Urothelium cell line (cell line): ENCODE results near the gene SERINC3.
"Not testable (repeated sequence)": the region's sequence is repeated elsewhere in the genome, so short reads cannot be mapped to it uniquely, and the experiment has no call there.

Experiments
- DNase-seq: peaks from one replicate; pipeline ENCODE4 v3.0.0; 2011; ENCODE audit warnings: low spot score, mixed read lengths
- FAIRE-seq: peaks from 2 replicates; lab custom pipeline; 2011; peaks lifted over from hg19 to GRCh38; lab: Jason Lieb, UNC

SERINC3 gene

DNA sequence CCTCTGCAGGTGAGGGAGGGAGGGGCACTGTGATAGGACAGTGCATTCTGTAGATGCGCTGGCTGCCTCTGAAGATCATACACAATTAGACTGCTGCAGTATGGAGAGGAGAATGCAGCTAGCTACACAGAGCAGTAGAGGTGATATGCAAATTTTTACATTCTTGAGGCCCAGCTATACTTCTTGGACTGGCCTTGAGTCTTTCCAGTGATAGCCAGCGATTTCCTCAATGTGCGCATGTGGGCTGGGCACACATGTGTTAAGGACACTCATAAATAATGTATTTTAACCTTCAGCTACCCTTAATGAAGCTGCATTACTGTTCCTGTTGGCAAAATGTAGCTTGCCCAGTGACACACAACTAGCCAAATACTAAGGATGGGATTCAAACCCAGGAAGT is 27.2 kb downstream of the SERINC3 start:
- FAIRE-seq, result no peak
- no peak for DNase-seq

DNA sequence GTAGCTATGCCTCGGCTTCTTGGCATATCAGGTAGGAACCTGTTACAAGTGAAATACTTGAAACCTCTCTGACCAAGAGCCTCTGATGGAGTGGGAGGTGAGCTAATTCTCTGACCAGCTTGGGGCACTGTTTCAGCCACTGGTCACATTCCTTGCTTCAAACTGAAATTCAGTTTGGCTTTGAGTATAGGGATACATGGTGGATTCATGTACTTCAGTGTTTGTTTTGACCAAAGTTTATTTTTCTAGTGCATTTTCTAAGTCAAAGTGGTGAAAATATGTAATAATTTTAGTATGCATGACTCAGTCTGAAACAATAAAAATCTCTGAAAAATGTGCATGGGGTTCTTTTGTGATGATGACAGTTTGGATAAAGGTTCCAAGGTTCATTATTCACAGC is 27.6 kb downstream of the SERINC3 start:
- FAIRE-seq (no peak), DNase-seq (no peak)

DNA sequence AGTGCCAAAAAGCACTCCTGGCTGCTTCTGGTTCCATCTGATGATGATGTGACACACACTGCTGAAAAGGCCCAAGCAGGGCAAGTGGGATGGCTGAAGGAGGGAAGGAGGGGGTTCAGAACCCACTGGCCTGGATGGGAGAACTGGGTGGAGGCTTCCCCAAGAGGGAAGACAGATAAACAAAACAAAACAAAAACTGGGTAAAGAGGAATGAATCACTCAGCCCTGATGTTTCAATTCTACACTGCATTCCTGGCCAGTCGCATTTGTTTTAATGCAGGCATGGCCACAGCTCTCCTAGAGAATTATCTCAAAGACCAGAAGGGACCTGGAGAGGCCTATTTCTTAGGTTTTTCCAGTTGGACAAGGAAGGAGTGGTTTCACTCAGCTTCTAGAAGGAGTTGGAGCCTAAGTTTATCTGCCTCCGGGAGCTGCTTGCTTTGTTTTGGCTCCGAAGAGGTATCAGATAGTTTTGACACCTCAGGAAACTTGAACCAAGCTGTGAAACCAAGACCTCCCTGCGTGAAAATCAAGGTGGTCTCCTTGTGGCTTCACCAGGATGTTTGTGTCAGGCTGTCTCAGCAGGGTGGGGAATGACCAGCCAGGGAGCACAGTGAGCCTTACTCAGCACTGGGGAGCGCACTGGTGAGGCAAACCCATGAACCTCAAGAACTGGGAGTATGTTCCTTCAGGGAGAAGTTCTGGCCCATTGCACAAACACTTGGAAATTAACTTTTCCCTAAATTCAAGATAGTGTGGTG is 30.1 kb downstream of the SERINC3 start:
- DNase-seq, result no peak
- no peak for FAIRE-seq

DNA sequence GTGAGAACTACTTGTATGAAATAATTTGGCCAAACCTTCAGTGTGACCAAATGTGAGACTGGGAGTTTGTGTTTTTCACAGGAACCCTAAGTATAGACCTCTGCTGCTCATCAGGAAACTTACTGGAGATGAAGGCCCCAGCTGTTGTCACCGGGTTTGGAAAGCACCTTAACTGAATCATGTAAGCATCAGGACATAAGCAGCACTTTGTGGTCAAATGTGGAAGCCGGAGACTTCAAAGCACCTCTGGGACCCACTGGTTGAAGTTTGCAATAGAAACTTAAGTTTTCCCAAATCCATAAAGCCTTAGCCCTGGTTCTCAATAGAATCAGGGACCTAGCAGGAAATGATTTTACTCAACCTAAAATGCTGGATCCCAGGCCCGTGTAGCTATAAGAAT is 31.9 kb downstream of the SERINC3 start:
- no peak for DNase-seq
- no peak for FAIRE-seq

DNA sequence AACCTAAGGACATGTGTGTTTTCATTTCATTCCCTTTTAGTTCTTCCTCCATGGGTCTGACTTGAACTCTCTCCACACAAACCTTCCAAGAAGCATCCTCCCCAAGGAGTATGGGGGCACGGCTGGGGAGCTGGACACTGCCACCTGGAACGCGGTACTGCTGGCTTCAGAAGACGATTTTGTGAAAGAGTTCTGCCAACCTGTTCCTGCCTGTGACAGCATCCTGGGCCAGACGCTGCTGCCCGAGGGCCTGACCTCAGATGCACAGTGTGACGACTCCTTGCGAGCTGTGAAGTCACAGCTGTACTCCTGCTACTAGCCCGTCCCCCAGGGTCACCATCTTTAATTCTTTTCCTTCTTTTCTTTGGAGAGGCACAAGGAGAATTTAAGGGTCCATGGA is 32.6 kb downstream of the SERINC3 start:
- FAIRE-seq (no peak), DNase-seq (no peak)

DNA sequence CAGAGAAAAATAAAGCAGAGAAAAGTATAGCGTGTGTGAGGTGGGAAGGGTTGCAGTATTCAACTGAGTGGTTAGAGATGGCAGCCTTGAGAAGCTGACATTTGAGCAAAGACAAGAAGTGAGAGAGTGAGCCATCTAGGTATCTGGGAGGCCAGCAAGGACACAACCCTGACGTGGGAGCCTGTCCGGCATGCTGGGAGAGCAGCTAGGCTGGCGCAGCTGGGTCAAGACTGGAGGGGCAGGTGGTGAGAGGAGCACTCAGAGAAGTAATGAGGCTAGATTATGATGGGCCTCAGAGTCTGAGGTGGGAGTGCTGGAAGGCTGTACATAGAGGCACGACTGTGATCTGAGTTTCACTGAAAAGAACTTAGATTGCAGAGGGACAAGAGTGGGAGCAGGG is 33.3 kb downstream of the SERINC3 start:
- DNase-seq (no peak), FAIRE-seq (no peak)

DNA sequence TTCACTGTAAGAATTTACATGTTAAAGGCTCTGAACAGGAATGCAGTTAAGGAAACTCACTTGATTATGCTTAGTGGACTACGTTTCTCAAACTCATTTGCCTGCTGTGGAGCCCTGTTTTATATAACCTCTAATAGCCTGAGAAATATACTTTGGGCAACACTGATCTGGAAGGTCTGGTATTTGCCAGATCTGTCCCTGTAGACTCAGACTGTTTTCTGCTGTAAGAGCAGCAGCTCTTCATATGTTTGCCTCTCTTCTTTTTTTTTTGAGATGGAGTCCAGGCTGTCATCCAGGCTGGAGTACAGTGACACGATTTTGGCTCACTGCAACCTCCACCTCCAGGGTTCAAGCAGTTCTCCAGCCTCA is 36.1 kb downstream of the SERINC3 start:
- DNase-seq, result no peak
- no peak for FAIRE-seq

DNA sequence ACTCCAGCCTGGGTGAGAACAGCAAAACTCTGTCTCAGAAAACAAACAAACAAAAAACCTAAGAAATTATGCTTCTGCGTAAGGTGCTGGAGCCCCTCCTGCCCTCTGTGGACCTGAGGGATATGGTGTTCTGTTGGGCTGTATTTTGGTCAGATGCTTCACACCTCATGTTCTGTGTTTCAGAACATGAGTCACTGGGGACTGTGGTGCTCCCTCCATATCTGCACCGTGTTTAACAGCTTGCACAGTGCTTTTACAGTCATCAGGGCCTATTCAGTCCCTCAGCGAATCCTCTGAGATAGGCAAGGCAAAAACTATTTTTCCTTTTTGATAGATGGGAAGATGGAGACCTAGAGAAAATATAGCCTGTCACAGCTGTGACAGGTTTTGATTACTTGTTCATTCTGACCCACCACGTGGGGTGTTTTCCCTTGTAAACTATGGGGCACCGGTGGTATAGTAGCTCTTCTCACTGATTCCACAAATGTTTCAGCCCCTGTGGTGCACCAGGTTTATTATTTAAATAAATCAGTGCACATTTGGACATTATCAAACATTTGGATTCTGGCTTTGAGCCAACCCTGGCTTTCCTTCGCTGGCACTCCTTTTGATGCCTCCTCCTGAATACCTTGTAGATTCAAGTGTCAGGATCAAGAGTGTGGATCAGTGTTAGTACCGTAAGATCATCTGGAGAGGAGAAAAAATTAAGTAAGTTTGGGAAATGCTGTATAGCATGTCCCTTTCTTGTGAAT is 36.6 kb downstream of the SERINC3 start:
- DNase-seq, result no peak

DNA sequence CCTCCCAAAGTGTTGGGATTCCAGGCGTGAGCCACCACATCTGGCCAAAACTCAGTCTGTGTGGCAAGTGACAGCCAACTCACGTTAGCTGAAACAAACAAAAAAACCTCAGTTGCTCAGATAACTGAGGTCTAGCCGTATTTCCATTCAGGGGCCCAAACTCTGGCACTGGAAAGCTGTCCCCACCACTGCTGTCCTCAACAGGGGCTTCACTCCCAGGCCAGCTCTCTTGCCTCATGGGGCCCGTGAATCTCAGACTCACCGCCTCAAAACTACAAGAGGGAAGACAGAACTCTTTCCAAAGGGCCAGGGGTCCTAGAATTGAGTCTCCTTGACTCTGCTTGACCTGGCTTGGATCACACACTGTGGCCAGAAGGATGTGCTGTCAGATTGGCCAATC is 38.8 kb downstream of the SERINC3 start:
- DNase-seq, result no peak

More for the DNA sequence above, 36.6 kb downstream of the SERINC3 start:
- FAIRE-seq, result no peak

DNA sequence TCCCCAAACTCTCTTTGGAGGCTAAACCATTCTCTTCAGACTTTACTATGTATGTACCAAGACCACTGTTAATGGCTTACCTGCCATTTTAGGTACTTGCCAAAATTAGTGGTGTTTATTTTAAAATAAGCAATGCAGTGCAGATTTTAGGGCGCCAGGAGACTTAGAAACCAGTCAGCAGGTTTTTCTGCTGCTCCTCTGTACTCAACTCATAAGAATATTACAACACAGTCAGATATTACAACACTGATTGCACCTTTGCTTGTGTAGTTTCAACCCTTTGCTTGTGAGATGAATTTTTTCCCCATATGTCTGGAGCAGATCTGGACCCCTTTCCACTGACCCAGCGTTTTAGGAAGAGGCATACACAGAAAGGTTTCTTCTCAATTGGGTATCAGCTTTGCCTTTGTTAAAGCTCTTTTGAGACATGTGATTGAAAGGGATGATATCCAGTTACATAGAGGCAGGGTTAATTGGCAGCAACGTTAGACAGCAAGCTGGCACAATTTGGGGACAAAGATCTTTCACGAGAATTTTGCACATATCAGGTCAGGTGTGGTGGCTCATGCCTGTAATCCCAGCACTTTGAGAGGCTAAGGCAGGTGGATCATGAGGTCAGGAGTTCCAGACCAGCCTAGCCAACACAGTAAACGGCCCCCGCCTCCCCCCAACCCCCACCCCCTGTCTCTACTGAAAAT is 40.0 kb downstream of the SERINC3 start:
- FAIRE-seq, result no peak
- no peak for DNase-seq

More for the DNA sequence above, 38.8 kb downstream of the SERINC3 start:
- FAIRE-seq, result no peak

DNA sequence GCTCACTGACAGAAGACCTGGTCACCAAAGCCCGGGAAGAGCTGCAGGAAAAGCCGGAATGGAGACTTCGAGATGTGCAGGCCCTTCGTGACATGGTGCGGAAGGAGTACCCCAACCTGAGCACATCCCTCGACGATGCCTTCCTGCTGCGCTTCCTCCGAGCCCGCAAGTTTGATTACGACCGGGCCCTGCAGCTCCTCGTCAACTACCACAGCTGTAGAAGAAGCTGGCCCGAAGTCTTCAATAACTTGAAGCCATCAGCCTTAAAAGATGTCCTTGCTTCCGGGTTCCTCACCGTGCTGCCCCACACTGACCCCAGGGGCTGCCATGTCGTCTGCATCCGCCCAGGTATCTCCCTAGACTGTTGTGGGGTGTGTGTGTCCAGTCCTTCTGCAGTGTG is 41.8 kb downstream of the SERINC3 start:
- FAIRE-seq (no peak), DNase-seq (no peak)

DNA sequence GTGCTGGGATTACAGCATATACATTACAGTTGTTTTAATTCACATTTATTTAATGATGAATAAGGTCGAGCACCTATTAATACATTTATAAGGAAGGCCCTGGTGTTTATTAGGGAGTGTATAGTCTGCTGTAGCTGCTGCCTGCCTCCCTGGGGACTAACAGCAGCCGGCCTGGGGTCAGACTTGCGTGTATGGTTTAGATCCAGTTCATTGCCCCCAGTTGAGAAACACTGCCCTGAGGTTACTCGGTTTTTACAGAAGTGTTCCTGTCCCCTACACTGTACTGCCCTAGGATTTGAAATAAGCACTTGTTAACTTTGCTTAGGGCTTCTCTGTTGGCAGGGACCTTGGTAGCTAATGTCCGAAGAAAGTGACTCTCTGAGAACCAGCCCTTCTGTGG is 42.2 kb downstream of the SERINC3 start:
- no peak for FAIRE-seq

DNA sequence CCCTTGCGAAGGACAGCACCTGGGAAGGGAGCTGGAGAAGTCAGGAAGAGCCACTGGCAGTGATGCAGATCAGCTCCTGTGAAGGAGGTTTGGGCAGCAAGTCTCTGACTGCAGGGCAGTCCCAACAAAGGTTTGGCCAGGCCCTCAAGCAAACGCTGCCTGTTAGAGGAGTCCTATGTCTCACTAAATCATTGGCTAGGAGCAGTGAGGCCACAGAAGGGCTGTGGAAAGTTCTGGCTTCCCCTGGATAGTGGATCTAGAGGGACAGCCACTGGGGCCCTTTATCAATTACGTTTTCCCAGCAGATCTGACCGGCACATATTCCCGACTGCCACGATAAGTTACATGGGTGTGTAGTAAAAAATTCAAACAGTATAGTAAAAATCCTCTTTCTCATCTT is 43.7 kb downstream of the SERINC3 start:
- DNase-seq, result no peak
- no peak for FAIRE-seq

More for the DNA sequence above, 42.2 kb downstream of the SERINC3 start:
- no peak for DNase-seq

DNA sequence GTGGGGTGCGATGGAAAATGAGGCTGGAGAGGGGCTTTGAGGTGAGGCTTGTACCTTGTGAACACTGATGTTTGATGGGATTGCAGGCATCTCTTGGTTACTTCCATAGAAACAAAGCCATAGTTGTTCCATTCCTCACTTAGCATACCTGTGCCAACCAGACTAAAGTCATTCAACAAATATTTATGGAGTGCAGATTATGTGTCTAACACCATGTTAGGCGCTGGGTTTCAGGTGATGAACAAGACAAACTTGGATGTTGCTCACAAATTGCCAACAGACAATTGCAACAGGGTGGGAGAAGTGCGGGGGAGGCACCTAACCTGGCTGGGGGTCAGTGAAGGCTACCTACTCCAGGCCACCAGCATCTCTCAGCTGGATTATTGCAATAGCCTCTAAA is 44.7 kb downstream of the SERINC3 start:
- no peak for DNase-seq
- no peak for FAIRE-seq

DNA sequence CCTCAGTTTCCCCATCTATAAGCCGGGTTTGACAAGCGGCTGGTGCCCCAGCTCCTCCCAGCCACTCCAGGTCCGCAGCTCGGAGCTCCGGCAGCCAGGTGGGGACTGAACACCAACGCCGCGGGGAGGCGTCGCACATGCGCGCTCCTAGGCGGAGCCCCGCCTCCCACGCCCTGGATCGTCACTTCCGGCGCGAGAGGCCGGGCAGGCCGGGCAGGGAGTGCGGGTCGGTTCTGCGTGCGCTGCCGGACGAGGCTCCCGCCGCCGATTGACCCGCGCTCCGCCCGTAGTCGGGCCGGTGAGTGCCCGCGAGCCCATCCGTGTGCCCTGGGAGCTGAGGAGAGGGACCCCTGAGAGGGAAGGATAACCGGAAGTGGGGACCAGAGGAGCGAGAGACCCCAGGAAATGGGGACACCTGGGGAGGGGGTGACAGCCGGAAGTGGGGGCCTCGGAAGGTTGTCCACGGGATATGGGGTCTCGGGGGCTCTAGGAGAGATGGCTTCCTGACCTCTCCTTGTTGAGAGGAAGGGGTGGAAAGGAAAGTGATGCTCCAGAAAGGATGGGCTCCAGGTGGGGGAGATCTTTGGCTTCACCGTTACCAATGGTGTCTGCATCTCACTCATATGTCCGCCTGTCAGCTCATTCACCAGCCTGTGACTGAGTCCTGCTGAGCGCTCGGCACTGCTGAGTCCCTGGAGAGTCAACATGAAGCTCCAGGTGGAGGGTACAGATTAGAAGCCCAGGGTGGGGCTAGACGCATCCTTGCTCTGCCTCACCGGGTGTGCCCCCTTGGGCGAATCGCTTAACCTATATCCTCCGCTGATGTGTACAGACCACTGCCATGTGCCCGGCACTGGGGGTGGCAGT is 45.9 kb downstream of the SERINC3 start, which contains the start of gene TTPAL:
TTPAL (plus strand) TSS at position 181 of the 867 bp plus-strand sequence. CDS start 4,126 bp downstream, outside the sequence.
- FAIRE-seq, result peak; percentile 92
- peak; percentile 99 for DNase-seq

DNA sequence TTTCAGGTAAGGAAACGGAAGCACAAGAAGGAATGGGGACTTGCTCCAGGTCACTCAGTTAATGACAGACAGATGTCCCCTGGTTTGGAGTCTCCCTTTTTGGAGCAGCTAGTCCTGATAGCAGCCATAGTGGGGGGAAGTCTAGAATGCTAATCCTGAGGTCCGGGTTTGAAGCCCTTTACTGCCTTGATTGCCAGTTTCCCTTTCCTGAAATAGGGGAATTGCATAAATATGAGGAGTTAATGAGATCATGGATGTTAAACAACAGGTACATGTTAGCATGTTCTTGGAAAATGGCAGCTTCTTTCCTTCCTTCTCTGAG is 46.5 kb downstream of the SERINC3 start:
- no peak for DNase-seq
- FAIRE-seq, result no peak

DNA sequence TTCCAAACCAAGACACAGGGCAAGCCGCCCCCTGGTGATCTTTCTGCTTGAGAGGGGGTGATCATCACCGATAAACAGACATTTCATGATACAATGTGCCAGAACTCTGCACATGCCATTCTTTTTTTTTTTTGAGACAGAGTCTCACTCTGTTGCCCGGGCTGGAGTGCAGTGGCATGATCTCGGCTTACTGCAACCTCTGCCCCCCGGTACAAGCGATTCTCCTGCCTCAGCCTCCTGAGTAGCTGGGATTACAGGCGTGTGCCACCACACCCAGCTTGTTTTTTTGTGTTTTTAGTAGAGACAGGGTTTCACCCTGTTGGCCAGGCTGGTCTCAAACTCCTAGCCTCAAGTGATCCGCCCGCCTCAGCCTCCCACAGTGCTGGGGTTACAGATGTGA is 49.6 kb downstream of the SERINC3 start:
- DNase-seq, FAIRE-seq: not testable (repeated sequence)

DNA sequence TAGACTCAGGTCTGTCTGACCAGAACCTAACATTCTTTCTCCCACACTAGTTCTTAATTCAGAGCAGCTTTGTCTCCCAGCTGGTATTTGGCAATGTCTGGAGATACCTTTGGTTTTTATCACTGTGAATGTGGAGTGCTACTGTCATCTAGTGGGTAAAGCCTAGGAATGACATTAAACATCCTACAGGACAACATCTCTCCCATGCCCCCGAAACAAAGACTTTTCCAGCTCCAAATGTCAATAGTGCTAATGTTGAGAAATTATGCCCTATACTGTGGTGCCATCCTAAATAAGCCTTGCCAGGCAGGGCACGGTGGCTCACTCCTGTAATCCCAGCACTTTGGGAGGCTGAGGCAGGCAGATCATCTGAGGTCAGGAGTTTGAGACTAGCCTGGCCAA is 50.4 kb downstream of the SERINC3 start:
- DNase-seq (peak; percentile 43), FAIRE-seq (no peak)

DNA sequence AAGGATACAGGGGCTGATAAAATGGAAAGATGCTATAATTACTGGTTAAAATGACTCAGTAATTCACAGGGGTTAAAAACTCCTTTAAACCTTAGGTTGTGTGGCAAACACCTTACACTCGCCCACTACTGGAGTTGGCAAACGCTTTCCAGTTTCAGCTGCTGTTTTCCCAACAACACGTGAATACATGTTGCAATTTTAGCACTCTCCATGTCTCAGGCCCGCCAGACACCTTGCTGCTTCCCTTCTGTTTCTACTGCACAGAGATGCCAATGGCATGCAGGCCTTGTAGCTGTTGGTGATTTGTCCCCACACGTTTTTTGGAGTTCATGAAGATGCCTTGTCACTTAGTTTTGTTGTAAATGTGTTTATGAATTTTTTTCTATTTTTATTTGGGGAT is 51.5 kb downstream of the SERINC3 start:
- FAIRE-seq, result no peak

DNA sequence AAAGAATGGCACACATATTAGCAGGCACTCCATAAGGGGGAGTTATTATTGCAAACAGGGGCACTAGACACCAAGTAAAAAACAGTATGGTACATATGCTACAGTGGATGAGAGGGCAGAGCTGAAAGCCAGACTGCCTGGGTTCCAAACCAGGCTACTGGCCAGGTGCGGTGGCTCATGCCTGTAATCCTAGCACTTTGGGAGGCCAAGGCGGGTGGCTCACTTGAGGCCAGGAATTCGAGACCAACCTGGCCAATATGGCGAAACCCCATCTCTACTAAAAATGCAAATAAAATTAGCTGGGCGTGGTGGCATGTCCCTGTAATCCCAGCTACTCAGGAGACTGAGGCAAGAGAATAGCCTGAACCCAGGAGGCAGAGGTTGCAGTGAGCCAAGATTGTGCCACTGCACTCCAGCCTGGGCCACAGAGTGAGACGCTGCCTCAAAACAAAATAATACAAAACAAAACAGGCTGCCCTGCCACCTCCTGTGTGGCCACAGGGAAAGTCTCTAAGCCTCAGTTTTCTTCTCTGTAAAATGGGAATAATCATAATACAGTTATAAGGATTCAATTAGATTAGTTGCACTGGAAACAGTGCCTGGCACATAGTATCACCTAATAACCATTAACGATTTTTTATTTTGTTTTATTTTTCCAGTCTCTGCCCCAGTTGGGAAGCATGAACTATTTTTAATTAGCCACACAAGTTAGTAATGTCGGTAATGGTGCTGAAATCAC is 53.7 kb downstream of the SERINC3 start:
- FAIRE-seq (peak; percentile 52), DNase-seq (no peak)

More for the DNA sequence above, 51.5 kb downstream of the SERINC3 start:
- no peak for DNase-seq
